Neuronal stem cell (in vitro differentiated cells): ENCODE measurements around the gene MCHR1.
"Not testable (repeated sequence)": the region's sequence is repeated elsewhere in the genome, so short reads cannot be mapped to it uniquely, and the experiment has no call there.

Experiments
- DNase-seq: peaks from one replicate; pipeline ENCODE4 v3.0.0-alpha.2; 2013; ENCODE audit warnings: low spot score
- H2AFZ ChIP-seq: one replicate; pipeline ENCODE4 v1.6.1; 2013; ENCODE audit warnings: mild to moderate bottlenecking, low read length, inconsistent platforms
- H2AK5ac ChIP-seq: 2 replicates; pipeline ENCODE4 v1.6.1; 2013; ENCODE audit warnings: low read depth, mild to moderate bottlenecking, inconsistent platforms, low read length, moderate library complexity, mixed read lengths
- H2BK120ac ChIP-seq: 2 replicates; pipeline ENCODE4 v1.6.1; 2013; ENCODE audit warnings: low read depth, mild to moderate bottlenecking, inconsistent platforms, low read length, moderate library complexity, mixed read lengths
- H2BK12ac ChIP-seq: one replicate; pipeline ENCODE4 v1.6.1; 2013; ENCODE audit warnings: low read length, inconsistent platforms
- H2BK15ac ChIP-seq: 2 replicates; pipeline ENCODE4 v1.6.1; 2013; ENCODE audit warnings: mild to moderate bottlenecking, low read length, inconsistent platforms, mixed read lengths
- H2BK5ac ChIP-seq: one replicate; pipeline ENCODE4 v1.6.1; 2013; ENCODE audit warnings: inconsistent platforms, mild to moderate bottlenecking, low read length, moderate library complexity
- H3K14ac ChIP-seq: one replicate; pipeline ENCODE4 v1.6.1; 2013; ENCODE audit warnings: low read length, inconsistent platforms
- H3K18ac ChIP-seq: 2 replicates; pipeline ENCODE4 v1.6.1; 2013; ENCODE audit warnings: low read length, inconsistent platforms
- H3K23ac ChIP-seq: 2 replicates; pipeline ENCODE4 v1.6.1; 2013; ENCODE audit warnings: low read depth, mild to moderate bottlenecking, mixed read lengths, low read length, inconsistent platforms; ENCODE audit not compliant: poor library complexity
- H3K27ac ChIP-seq: replicated peaks from 3 replicates; pipeline ENCODE4 v1.5.1; 2013; ENCODE audit warnings: low read length, inconsistent platforms
- H3K27me3 ChIP-seq, 3 experiments: 2 replicates each; pipeline ENCODE4 v1.6.1; 2013; ENCODE audit warnings: low read length in 3 of 3, mild to moderate bottlenecking in 2 of 3, inconsistent platforms in 1 of 3, low read depth in 1 of 3, mixed read lengths in 1 of 3, moderate library complexity in 1 of 3; ENCODE audit not compliant: control insufficient read depth in 3 of 3, insufficient read depth in 3 of 3
- H3K36me3 ChIP-seq, 2 donors: replicated peaks in 1 of 2; 2 replicates each; pipeline ENCODE4 v1.6.1; 2013; ENCODE audit warnings: low read length in 2 of 2; ENCODE audit not compliant: control insufficient read depth in 2 of 2, insufficient read depth in 2 of 2
- H3K4ac ChIP-seq: 2 replicates; pipeline ENCODE4 v1.6.1; 2013; ENCODE audit warnings: inconsistent platforms, mild to moderate bottlenecking, low read length, moderate library complexity
- H3K4me1 ChIP-seq, 2 donors: 1 replicate in 1 of 2; 2 replicates in 1 of 2; pipeline ENCODE4 v1.6.1; 2013; ENCODE audit warnings: low read length in 2 of 2, low read depth in 1 of 2; ENCODE audit not compliant: control insufficient read depth in 2 of 2, insufficient read depth in 1 of 2
- H3K4me2 ChIP-seq: one replicate; pipeline ENCODE4 v1.6.1; 2013; ENCODE audit warnings: mild to moderate bottlenecking, low read length, inconsistent platforms; ENCODE audit not compliant: insufficient read depth, poor library complexity, severe bottlenecking
- H3K4me3 ChIP-seq, 2 donors: 2 replicates each; pipeline ENCODE4 v1.5.1; 2013; ENCODE audit warnings: low read length in 2 of 2, mild to moderate bottlenecking in 2 of 2, inconsistent platforms in 1 of 2, moderate library complexity in 1 of 2
- H3K79me1 ChIP-seq: one replicate; pipeline ENCODE4 v1.6.1; 2013; ENCODE audit warnings: low read depth, mild to moderate bottlenecking, inconsistent platforms, low read length, moderate library complexity
- H3K9ac ChIP-seq: one replicate; pipeline ENCODE4 v1.6.1; 2013; ENCODE audit warnings: mild to moderate bottlenecking, low read depth, low read length, inconsistent platforms; ENCODE audit not compliant: poor library complexity
- H3K9me3 ChIP-seq, 2 donors: replicated peaks in 1 of 2; 2 replicates each; pipeline versions ENCODE3 to v1.6.1; 2013; ENCODE audit warnings: low read length in 2 of 2, mild to moderate bottlenecking in 2 of 2, inconsistent platforms in 1 of 2, low read depth in 1 of 2, mixed read lengths in 1 of 2, moderate library complexity in 1 of 2; ENCODE audit not compliant: control insufficient read depth in 2 of 2, insufficient read depth in 1 of 2
- H4K8ac ChIP-seq: one replicate; pipeline ENCODE4 v1.6.1; 2013; ENCODE audit warnings: low read depth, mild to moderate bottlenecking, inconsistent platforms, low read length, moderate library complexity
- H4K91ac ChIP-seq: one replicate; pipeline ENCODE4 v1.6.1; 2013; ENCODE audit warnings: low read length, low read depth, mild to moderate bottlenecking, inconsistent platforms; ENCODE audit not compliant: poor library complexity
- WGBS, 2 donors: extraction: QIAGEN DNeasy Blood & Tissue Kit; methylation state at CpG; one replicate each; pipeline ENCODE4 v1.1.7; 2013; ENCODE audit warnings: missing lambda C conversion rate in 2 of 2, mixed read lengths in 1 of 2; ENCODE audit not compliant: insufficient read length in 2 of 2, insufficient replicate concordance in 1 of 2; ENCODE audit errors: extremely low coverage in 2 of 2; 5-methylcytosine and 5-hydroxymethylcytosine counted together

The MCHR1 gene

DNA sequence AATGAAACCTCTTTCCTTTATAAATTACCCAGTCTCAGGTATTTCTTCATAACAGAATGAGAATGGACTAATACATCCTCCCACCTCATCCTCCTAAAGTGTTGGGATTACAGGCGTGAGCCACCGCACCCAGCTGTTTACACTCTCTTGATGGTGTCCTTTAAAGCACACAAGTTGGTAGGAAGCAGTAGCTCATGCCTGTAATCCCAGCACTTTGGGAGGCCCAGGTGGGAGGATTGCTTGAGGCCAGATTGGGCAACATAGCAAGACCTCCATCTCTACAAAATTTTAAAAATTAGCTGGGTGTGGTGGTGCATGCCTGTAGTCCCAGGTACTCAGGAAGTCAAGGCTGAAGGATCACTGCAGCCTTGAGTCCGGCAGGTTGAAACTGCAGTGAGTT lies 23.3 kb upstream of the MCHR1 start:
- not testable (repeated sequence) for H3K4ac ChIP-seq, H3K4me2 ChIP-seq, H3K4me1 ChIP-seq, H3K9me3 ChIP-seq, H4K8ac ChIP-seq, H3K4me3 ChIP-seq, H3K27me3 ChIP-seq, H2AK5ac ChIP-seq, H3K9ac ChIP-seq, H3K27ac ChIP-seq, H2BK12ac ChIP-seq, H2AFZ ChIP-seq, H3K36me3 ChIP-seq, H4K91ac ChIP-seq, H2BK120ac ChIP-seq, H3K14ac ChIP-seq, H2BK15ac ChIP-seq, H3K79me1 ChIP-seq, H2BK5ac ChIP-seq, DNase-seq, H3K23ac ChIP-seq, H3K18ac ChIP-seq
- WGBS, 2 donors = no CpG with 5 or more reads among the region's 3 CpGs

DNA sequence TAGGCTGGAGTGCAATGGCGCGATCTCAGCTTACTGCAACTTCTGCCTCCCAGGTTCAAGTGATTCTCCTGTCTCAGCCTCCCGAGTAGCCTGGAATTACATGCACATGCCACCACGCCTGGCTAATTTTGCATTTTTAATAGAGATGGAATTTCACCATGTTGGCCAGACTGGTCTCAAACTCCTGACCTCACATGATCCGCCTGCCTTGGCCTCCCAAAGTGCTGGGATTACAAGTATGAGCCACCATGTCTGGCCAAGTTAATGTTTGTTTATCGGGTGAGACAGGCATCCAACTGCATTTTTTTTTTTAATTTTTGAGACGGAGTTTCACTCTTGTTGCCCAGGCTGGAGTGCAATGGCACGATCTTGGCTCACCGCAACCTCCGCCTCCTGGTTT lies 22.6 kb upstream of the MCHR1 start:
- not testable (repeated sequence) for H3K4me2 ChIP-seq, H3K36me3 ChIP-seq, H3K27ac ChIP-seq, H3K9me3 ChIP-seq, H3K9ac ChIP-seq, H2AFZ ChIP-seq, H3K4me1 ChIP-seq, H4K91ac ChIP-seq, H2AK5ac ChIP-seq, H2BK15ac ChIP-seq, H4K8ac ChIP-seq, H2BK120ac ChIP-seq, H3K4ac ChIP-seq, H3K14ac ChIP-seq, H2BK12ac ChIP-seq, DNase-seq, H2BK5ac ChIP-seq, H3K27me3 ChIP-seq, H3K4me3 ChIP-seq, H3K18ac ChIP-seq, H3K23ac ChIP-seq, H3K79me1 ChIP-seq
- no CpG with 5 or more reads among the region's 10 CpGs for WGBS, 2 donors

DNA sequence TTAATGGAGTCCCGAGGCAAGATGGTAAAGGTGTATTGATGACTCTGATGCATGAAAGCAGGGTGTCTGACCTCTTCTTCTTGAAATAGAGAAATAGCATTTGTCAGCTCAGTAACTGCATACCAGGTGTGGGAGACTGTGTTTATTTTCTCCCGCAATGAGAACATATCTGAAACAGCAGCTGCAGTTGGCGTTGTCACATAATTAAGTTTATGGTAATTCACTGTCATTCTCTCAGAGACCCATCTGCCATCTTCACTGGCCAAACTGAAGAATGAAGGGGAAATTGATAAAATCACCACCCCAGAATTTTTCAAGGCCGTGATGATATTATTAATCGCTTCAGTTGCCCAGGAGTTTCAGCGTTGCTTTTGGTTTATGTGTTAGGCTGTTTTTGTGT lies 20.1 kb upstream of the MCHR1 start:
- Histone ChIP-seq H3K4me1 (no peaks in the 10 kb centered on the region), H2BK120ac (no peak overlapping the region), H2AFZ (no peak overlapping the region), H3K18ac (no peak overlapping the region), H4K91ac (no peak overlapping the region), H3K27ac (no peak overlapping the region), H3K27me3 (peaks cover 0 to 8% (median 0%) of the 10 kb centered on the region in 3 experiments), H3K79me1 (no peaks in the 10 kb centered on the region), H3K23ac (no peak overlapping the region), H3K9me3 (no peaks in the 10 kb centered on the region), H3K36me3 (no peaks in the 10 kb centered on the region), H3K4ac (no peak overlapping the region), H3K14ac (no peak overlapping the region), H4K8ac (no peak overlapping the region), H2AK5ac (no peak overlapping the region), H2BK15ac (no peak overlapping the region), H3K4me2 (no peak overlapping the region), H3K4me3 (no peak overlapping the region), H2BK5ac (no peak overlapping the region), H3K9ac (no peak overlapping the region), H2BK12ac (no peak overlapping the region)
- no CpG with 5 or more reads among the region's 6 CpGs for WGBS, 2 donors
- DNase-seq = no peak

DNA sequence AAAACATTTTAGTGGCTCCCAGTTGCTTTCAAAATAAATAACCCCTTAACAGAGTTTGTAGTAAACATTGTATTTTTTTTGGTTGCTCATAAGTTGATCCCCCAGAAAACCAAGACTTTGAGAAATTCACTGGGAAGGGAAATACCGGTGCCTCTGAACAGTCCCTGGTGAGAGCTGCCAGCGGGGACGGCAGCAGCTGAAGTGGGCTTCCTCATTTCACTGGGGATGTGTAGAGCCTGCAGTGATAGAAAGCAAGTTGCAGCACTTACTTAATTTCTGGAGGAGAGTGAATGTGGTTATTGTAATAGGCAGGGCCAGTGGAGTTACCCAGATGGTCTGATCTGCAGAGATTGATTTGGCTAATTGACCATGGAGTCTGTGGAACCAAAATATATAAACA lies 18.6 kb upstream of the MCHR1 start:
- H2BK15ac ChIP-seq = no peak overlapping the region
- no peak for DNase-seq
- peaks cover 0 to 8% (median 0%) of the 10 kb centered on the region in 3 experiments for H3K27me3 ChIP-seq
- no peak overlapping the region for H3K18ac ChIP-seq
- no peak overlapping the region for H3K27ac ChIP-seq
- no peak overlapping the region for H3K4ac ChIP-seq
- no peak overlapping the region for H4K8ac ChIP-seq
- no peak overlapping the region for H2BK120ac ChIP-seq
- H3K79me1 ChIP-seq = no peaks in the 10 kb centered on the region
- no peaks in the 10 kb centered on the region for H3K36me3 ChIP-seq
- H3K4me2 ChIP-seq = no peak overlapping the region
- H3K9ac ChIP-seq = no peak overlapping the region
- no peak overlapping the region for H4K91ac ChIP-seq
- H3K23ac ChIP-seq = no peak overlapping the region
- no peak overlapping the region for H2BK5ac ChIP-seq
- H3K4me1 ChIP-seq = no peaks in the 10 kb centered on the region
- H3K4me3 ChIP-seq = no peak overlapping the region
- no peak overlapping the region for H2BK12ac ChIP-seq
- H2AFZ ChIP-seq = no peak overlapping the region
- no peak overlapping the region for H2AK5ac ChIP-seq
- WGBS, 2 donors = no CpG with 5 or more reads among the region's 3 CpGs
- H3K9me3 ChIP-seq = no peaks in the 10 kb centered on the region
- H3K14ac ChIP-seq = no peak overlapping the region
